ENCODE results near the gene ABLIM2.
"Not testable (repeated sequence)": the region's sequence is repeated elsewhere in the genome, so short reads cannot be mapped to it uniquely, and the experiment has no call there.

Gene ABLIM2

GRCh38 chr4:8157496-8157895, 1.1 kb downstream of the ABLIM2 start:
- no peak for DNase-seq (ENCODE audit: low read depth)

DNA sequence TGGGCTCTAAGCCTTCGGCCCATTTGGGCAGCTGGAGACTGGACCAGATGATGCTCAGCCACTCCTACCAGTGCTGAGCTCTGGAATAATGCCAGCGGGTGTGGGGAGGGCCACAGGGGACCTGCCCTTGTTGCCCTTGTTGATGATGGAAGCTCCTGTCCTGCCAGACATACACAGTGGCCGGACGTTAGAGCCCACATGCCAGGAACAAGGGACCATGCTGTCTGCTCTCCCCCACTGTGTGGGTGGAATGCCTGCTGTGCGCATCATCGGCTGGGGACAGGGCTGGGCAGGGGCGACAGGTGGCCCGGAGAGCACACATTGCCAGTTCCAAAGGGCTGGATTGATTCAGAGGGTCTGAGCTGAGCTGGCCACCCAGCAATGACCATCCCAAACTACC, 2.0 kb downstream of the ABLIM2 start:
- no peak for DNase-seq (ENCODE audit: low read depth)

DNA sequence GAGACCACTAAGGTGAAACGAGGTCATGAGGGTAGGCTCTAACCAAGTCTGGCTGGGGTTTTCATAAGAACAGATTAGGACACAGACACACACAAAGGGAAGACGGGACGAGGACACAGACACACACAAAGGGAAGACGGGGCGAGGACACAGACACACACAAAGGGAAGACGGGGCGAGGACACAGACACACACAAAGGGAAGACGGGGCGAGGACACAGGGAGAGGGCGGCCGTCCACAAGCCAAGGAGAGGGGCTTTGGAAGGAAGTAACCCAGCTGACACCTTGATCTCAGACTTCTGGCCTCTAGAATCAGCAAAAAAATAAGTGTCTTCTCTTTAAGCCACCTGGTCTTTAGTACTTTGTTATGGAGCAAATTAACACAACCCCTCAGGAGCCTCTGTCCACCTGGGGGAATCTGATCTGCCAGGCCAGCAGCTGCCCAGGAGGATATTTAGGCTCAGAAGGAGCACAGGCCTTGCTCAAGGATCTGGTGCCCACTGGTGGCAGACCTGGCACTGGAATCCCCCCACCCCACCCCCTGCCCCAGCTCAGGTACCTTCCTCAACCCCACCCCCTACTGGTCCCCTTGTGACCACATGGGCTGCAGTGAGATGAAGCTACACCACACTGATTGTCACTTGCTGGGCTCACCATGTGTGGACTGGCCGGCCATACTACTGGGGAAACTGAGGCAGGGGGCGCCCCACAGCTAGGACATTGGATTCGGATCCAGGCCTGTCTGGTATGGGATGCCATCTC, 2.8 kb downstream of the ABLIM2 start:
- no peak for DNase-seq (ENCODE audit: low read depth)

GRCh38 chr4:8155048-8155447, 3.6 kb downstream of the ABLIM2 start:
- DNase-seq (ENCODE audit: low read depth), result no peak

DNA sequence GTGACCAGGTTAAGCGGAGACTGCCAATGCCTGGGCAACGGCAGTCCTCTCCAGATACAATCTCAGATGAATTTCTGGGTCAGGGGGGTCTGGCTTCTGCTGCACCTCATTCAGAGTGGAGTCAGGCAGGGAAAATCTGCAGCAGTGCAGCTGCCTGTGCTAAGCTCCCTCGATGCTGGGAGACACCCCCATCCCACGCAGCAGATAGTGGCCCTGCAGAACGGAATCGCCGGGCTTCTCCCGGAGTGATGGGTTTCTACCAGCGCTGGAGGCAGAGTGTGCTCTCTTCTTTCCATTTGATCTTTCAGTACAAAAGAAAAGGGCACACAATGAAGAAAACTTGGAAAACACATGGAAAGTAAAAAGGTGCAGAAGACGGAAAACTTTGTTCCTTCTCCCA, 5.2 kb downstream of the ABLIM2 start:
- no peak for DNase-seq (ENCODE audit: low read depth)

DNA sequence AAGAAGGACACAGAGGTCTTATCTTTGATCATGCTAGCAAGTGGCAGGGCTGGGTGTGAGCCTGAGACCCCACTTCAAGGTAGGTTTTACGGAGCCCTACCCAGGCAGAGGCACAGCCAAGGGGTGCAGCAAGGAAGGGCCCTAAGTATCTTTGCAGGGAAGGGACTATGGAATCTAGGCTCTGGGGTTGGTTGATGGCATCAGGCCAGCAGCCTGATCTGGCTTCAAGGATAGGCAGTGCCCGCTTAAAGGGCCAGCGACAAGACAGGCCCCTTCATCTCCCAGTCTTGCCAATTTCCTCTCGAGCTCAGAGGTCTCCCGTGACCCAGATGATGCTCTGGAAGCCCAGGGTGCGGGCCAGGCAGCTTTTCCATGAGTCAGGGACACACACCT, 5.8 kb downstream of the ABLIM2 start:
- no peak for DNase-seq (ENCODE audit: low read depth)

GRCh38 chr4:8152090-8152864, 6.3 kb downstream of the ABLIM2 start:
- no peak for DNase-seq (ENCODE audit: low read depth)

GRCh38 chr4:8151165-8151650, 7.4 kb downstream of the ABLIM2 start:
- no peak for DNase-seq (ENCODE audit: low read depth)

- DNase-seq (ENCODE audit: low read depth), result no peak
These were observed 8.2 kb downstream of the ABLIM2 start for GRCh38 chr4:8150152-8151090.

- no peak for DNase-seq (ENCODE audit: low read depth)
These were observed 8.9 kb downstream of the ABLIM2 start for GRCh38 chr4:8149664-8150063.

GRCh38 chr4:8148785-8149435, 9.7 kb downstream of the ABLIM2 start:
- DNase-seq (ENCODE audit: low read depth), result no peak

DNA sequence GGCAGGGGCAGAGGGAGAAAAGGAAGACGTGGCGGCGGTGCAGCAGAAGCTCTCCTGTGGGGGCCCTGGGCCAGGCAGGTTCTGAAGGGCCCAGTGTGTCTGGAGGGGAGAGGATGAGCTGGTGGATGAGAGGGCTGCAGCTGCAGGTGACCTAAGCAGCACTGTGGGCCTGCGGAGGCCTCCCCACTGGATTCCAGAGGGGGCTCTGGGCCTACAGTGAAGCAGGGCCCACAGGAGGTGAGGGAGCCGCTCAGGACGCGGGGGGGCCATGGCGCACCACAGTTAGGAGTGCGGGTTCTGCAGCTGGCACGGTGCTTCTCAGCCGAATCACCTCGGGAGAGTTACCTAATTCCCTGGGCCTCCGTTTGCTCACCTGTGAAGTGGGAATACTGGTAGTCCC, 10.5 kb downstream of the ABLIM2 start:
- DNase-seq (ENCODE audit: low read depth), result no peak

GRCh38 chr4:8147231-8147970, 11.2 kb downstream of the ABLIM2 start:
- no peak for DNase-seq (ENCODE audit: low read depth)

GRCh38 chr4:8146157-8146556, 12.5 kb downstream of the ABLIM2 start:
- no peak for DNase-seq (ENCODE audit: low read depth)

DNA sequence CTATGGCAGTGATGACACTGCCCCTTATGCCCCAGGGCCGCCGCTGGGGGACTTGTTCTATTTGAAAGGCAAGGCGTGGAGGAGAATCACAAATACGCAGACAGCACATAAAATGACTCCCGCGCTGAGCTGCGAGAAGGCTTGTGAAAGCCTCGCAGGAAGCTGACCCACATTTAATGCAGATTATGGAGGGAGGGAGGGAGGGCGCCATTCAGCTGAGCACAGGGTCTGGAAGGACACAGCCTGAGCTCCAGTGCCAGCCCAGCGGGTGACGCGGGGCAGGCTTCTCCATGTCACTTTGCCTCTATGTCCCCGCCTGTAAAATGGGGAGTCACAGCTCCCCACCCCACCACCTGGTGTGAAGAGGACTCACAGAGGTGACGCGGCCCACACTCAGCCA, 14.3 kb downstream of the ABLIM2 start:
- DNase-seq (ENCODE audit: low read depth), result no peak

- no peak for DNase-seq (ENCODE audit: low read depth)
These were observed 15.0 kb downstream of the ABLIM2 start for GRCh38 chr4:8143392-8144140.

DNA sequence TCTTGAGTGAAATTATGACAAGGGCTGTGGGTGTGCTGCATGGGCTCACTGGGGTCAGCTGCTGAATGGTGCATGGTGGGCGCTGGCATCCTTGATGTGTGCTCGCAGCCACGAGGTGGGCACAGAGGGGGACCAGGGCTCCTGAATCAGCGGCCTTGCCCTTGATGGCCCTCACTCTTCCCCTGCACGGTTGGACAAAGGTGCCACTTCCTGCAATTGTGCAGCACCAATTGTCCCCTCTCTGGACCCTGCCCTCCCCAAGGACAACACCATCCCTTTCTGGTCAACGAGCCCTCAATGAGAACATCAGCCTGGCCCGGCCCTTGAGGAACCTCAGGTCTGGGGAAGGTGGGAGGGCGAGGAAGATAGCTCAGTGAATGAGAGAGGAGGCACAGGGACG, 16.1 kb downstream of the ABLIM2 start:
- DNase-seq (ENCODE audit: low read depth), result no peak

GRCh38 chr4:8141935-8142334, 16.7 kb downstream of the ABLIM2 start:
- DNase-seq (ENCODE audit: low read depth), result no peak

- DNase-seq (ENCODE audit: low read depth), result no peak
These were observed 17.7 kb downstream of the ABLIM2 start for GRCh38 chr4:8140915-8141314.

- not testable (repeated sequence) for DNase-seq (ENCODE audit: low read depth)
These were observed 18.9 kb downstream of the ABLIM2 start for GRCh38 chr4:8139726-8140125.
